Mesodermal cell (in vitro differentiated cells): Measurements from ENCODE around the gene SERPINB13.

Source experiments
- H3K27ac ChIP-seq: 2 replicates; pipeline ENCODE4 v1.7.0; 2013; ENCODE audit warnings: mild to moderate bottlenecking, low read depth, low read length, moderate library complexity; ENCODE audit not compliant: severe bottlenecking
- H3K36me3 ChIP-seq: 2 replicates; pipeline ENCODE4 v1.7.1; 2013; ENCODE audit warnings: mild to moderate bottlenecking, low read length, moderate library complexity; ENCODE audit not compliant: control insufficient read depth, insufficient read depth
- H3K4me1 ChIP-seq: one replicate; pipeline ENCODE4 v1.7.1; 2013; ENCODE audit warnings: mild to moderate bottlenecking, low read length; ENCODE audit not compliant: insufficient read depth, control insufficient read depth, poor library complexity, severe bottlenecking
- H3K4me3 ChIP-seq: 2 replicates; pipeline ENCODE4 v1.7.0; 2013; ENCODE audit warnings: low read length, control low read depth, mild to moderate bottlenecking; ENCODE audit not compliant: insufficient read depth, poor library complexity, severe bottlenecking; ENCODE audit errors: extremely low read depth
- H3K9me3 ChIP-seq: 2 replicates; pipeline ENCODE4 v1.7.1; 2013; ENCODE audit warnings: mild to moderate bottlenecking, low read length, moderate library complexity; ENCODE audit not compliant: control insufficient read depth
- WGBS, 2 experiments: methylation state at CpG; one replicate each; pipeline ENCODE4 v1.1.5; 2013; ENCODE audit warnings: missing lambda C conversion rate in 2 of 2; ENCODE audit not compliant: insufficient coverage in 2 of 2; 5-methylcytosine and 5-hydroxymethylcytosine counted together

Gene SERPINB13

DNA sequence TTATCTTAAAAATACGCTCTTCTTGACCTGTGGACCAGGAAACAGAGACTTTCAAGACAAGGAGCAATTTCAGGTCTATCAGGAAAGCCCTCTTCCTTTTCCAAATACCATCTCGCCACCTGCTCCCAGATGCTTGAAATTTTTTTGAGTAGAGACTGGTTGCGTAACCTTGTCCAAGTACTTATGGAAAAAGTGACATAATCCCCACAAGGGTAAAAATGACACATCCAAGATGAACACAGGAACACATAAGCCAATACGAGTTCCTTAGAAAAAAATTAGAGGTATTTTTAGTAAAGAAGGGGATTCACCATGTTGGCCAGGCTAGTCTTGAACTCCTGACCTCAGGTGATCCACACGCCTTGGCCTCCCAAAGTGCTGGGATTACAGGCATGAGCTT, 1.8 kb downstream of the SERPINB13 start:
- Histone ChIP-seq H3K36me3 (no peaks in the 10 kb centered on the region), H3K9me3 (no peaks in the 10 kb centered on the region), H3K27ac (no peak overlapping the region), H3K4me1 (no peaks in the 10 kb centered on the region), H3K4me3 (no peak overlapping the region)
- 84 to 88% methylated on average over 3 to 4 of the region's 5 CpGs for WGBS, 2 experiments

GRCh38 chr18:63590373-63590772, 3.2 kb downstream of the SERPINB13 start:
- no peak overlapping the region for H3K27ac ChIP-seq
- WGBS, 2 experiments: 92 to 93% methylated on average over 2 of the region's 2 CpGs
- H3K9me3 ChIP-seq: no peaks in the 10 kb centered on the region
- H3K4me1 ChIP-seq: no peaks in the 10 kb centered on the region
- H3K4me3 ChIP-seq: no peak overlapping the region
- no peaks in the 10 kb centered on the region for H3K36me3 ChIP-seq

GRCh38 chr18:63590966-63591695, 4.0 kb downstream of the SERPINB13 start:
- Histone ChIP-seq H3K4me3 (no peak overlapping the region), H3K4me1 (no peaks in the 10 kb centered on the region), H3K36me3 (no peaks in the 10 kb centered on the region), H3K27ac (no peak overlapping the region), H3K9me3 (no peaks in the 10 kb centered on the region)
- 83 to 100% methylated on average over 1 of the region's 3 CpGs for WGBS, 2 experiments

DNA sequence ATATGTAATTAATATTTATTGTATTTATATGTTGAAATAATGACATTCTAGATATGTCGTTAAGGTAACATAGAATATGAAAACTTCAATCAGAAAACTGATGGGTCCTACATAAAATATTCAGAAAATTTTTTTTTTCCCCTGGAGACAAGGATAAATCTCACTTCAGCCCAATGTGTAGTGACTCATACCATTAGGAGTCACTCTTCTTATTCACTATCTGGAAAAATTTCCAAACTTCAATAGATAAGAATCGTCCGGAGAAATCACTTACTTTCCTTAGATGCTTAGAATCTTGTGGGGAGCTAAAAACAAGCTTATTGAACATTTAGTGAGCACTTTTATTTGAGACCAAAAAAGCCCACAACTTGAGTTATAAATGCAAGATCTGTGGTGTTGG, 4.6 kb downstream of the SERPINB13 start:
- WGBS, 2 experiments: no CpG with 5 or more reads among the region's 3 CpGs
- no peak overlapping the region for H3K4me3 ChIP-seq

GRCh38 chr18:63592471-63592870, 5.3 kb downstream of the SERPINB13 start:
- no peaks in the 10 kb centered on the region for H3K9me3 ChIP-seq
- 57 to 88% methylated on average over 1 of the region's 1 CpG for WGBS, 2 experiments
- no peaks in the 10 kb centered on the region for H3K4me1 ChIP-seq
- H3K36me3 ChIP-seq: no peaks in the 10 kb centered on the region
- H3K27ac ChIP-seq: no peak overlapping the region
- no peak overlapping the region for H3K4me3 ChIP-seq

More for the DNA sequence above, 4.6 kb downstream of the SERPINB13 start:
- H3K9me3 ChIP-seq: no peaks in the 10 kb centered on the region
- H3K27ac ChIP-seq: no peak overlapping the region
- H3K4me1 ChIP-seq: no peaks in the 10 kb centered on the region
- no peaks in the 10 kb centered on the region for H3K36me3 ChIP-seq

DNA sequence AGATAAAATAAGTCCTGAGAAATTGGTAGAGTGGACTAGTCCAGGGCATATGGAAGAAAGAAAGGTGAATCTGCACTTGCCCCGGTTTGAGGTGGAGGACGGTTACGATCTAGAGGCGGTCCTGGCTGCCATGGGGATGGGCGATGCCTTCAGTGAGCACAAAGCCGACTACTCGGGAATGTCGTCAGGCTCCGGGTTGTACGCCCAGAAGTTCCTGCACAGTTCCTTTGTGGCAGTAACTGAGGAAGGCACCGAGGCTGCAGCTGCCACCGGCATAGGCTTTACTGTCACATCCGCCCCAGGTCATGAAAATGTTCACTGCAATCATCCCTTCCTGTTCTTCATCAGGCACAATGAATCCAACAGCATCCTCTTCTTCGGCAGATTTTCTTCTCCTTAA, 9.8 kb downstream of the SERPINB13 start:
- H3K9me3 ChIP-seq: no peaks in the 10 kb centered on the region
- WGBS, 2 experiments: 78 to 80% methylated on average over 14 of the region's 14 CpGs
- no peaks in the 10 kb centered on the region for H3K4me1 ChIP-seq
- no peak overlapping the region for H3K27ac ChIP-seq
- no peaks in the 10 kb centered on the region for H3K36me3 ChIP-seq
- no peak overlapping the region for H3K4me3 ChIP-seq

- no peak overlapping the region for H3K27ac ChIP-seq
- H3K36me3 ChIP-seq: no peaks in the 10 kb centered on the region
- no CpG with 5 or more reads among the region's 1 CpG for WGBS, 2 experiments
- H3K4me3 ChIP-seq: no peak overlapping the region
- H3K9me3 ChIP-seq: no peaks in the 10 kb centered on the region
- H3K4me1 ChIP-seq: no peaks in the 10 kb centered on the region
Measured at GRCh38 chr18:63603355-63603754, 16.2 kb downstream of the SERPINB13 start.

- Histone ChIP-seq H3K36me3 (no peaks in the 10 kb centered on the region), H3K9me3 (no peaks in the 10 kb centered on the region), H3K27ac (no peak overlapping the region), H3K4me3 (no peak overlapping the region), H3K4me1 (no peaks in the 10 kb centered on the region)
- 0% methylated on average over 1 of the region's 1 CpG; no CpG with 5 or more reads in 1 of the 2 experiments for WGBS, 2 experiments
Measured at GRCh38 chr18:63603772-63604171, 16.6 kb downstream of the SERPINB13 start.

DNA sequence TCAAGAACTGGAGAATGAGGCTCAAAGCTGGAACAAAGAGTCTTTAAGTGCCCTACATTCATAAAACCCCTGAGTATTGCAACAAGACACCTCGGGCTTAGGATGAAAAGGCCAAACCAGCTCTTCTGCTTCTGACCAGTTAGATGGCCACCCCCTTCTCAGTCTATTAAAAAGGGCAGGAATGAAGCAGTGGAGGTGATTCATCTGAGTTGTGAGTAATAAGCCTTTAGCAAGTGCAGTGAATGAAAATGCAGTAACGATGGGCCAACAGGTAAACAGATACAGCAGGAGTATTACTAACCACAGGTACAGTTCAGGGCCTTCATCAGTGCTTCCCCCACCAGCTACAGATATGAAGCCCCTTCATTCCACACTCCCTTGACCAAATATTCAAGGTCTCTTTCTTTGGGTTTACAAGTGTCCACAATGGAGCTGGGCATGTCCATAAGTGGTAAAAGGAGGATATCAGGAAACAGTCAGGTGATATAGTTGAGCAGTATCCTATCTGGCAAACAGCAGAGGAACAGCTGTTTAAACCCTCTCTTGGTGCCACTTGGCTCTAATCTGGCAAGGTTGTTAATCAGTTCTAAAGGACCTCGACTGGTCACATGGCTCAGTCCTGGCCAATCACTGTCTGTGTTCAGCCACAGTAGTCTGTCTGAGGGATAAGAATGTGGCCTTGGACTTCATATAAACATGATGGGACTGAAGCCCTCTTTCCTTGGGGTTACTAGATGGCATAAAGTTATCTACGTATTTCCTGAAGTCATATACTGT, 17.8 kb downstream of the SERPINB13 start:
- Histone ChIP-seq H3K27ac (no peak overlapping the region), H3K9me3 (no peaks in the 10 kb centered on the region), H3K4me3 (no peak overlapping the region), H3K4me1 (no peaks in the 10 kb centered on the region), H3K36me3 (no peaks in the 10 kb centered on the region)
- WGBS, 2 experiments: 77 to 80% methylated on average over 1 to 3 of the region's 4 CpGs

DNA sequence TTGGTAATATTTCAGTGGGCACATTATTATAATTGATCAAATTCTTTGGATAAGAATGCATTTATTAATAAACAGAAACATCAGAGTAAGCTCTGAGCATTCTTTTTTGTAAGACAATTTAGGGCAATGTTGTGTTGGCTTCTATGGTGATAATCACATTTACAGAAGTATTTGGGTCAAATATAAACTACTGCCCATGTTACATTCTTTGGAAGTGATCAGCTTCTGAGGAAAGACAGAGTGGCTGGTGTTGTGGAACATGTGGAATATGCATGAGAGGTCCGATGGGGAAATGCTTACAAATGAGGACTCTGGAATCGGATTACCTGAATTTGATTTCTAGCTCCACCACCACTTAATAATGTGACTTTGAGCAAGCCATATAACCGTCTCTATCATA, 19.4 kb downstream of the SERPINB13 start:
- Histone ChIP-seq H3K4me3 (no peak overlapping the region), H3K4me1 (no peaks in the 10 kb centered on the region), H3K27ac (no peak overlapping the region), H3K36me3 (no peaks in the 10 kb centered on the region), H3K9me3 (no peaks in the 10 kb centered on the region)
- no CpG with 5 or more reads among the region's 3 CpGs for WGBS, 2 experiments

GRCh38 chr18:63613420-63613819, 26.3 kb downstream of the SERPINB13 start:
- no peak overlapping the region for H3K4me3 ChIP-seq
- WGBS, 2 experiments: 90 to 91% methylated on average over 4 of the region's 4 CpGs
- H3K27ac ChIP-seq: no peak overlapping the region
- H3K9me3 ChIP-seq: no peaks in the 10 kb centered on the region
- no peaks in the 10 kb centered on the region for H3K36me3 ChIP-seq
- H3K4me1 ChIP-seq: peaks cover 4% of the 10 kb centered on the region
